ENCODE data around the gene PCCA. TPM values are rescaled to one million over a fixed set of nuclear protein-coding genes. Genes with fewer than 3 reads are reported as not detected.
A peak's percentile ranks its signal among the peaks of the same experiment; 100 is the strongest.
"Not testable (repeated sequence)": the region's sequence is repeated elsewhere in the genome, so short reads cannot be mapped to it uniquely, and the experiment has no call there.

PCCA gene
- total and polyA plus RNA-seq, 8 donors: 31.4 to 140 (median 77.0) TPM

- H3K4me3 ChIP-seq: no peak overlapping the region
- no peaks in the 10 kb centered on the region for H3K36me3 ChIP-seq
- H3K9me3 ChIP-seq: no peaks in the 10 kb centered on the region
- H3K27ac ChIP-seq: no peak overlapping the region
- peak; percentile 82 to 84 for DNase-seq
- WGBS, 5 donors: 40 to 49% (median 43%) methylated on average over 2 of the region's 2 CpGs
- no peaks in the 10 kb centered on the region for H3K4me1 ChIP-seq
- no peaks in the 10 kb centered on the region for H3K27me3 ChIP-seq
- intact Hi-C loops (cut with DNase I; ENCODE audit: low total_unique reads): no loop called here
- TF ChIP-seq POLR2A (IDR thresholded peaks at IDR 0.05): no peak
- peak in 5 of 7 experiments; percentile 18 to 70 (median 51) for TF ChIP-seq CTCF (IDR thresholded peaks at IDR 0.05)
Observed at GRCh38 chr13:100573121-100573520, 484.2 kb downstream of the PCCA start.

GRCh38 chr13:100577239-100577638 lies 488.3 kb downstream of the PCCA start:
- DNase-seq; H3K4me3 ChIP-seq; H3K27ac ChIP-seq; H3K27me3 ChIP-seq; H3K4me1 ChIP-seq; intact Hi-C loops (cut with DNase I; ENCODE audit: low total_unique reads); H3K9me3 ChIP-seq: not testable (repeated sequence)
- WGBS, 5 donors: 87 to 100% (median 95%) methylated on average over 4 of the region's 4 CpGs
- peaks cover 0 to 35% (median 29%) of the 10 kb centered on the region in 4 donors for H3K36me3 ChIP-seq

Small RNA genes within 50 kb of the gene (small RNA-seq; reads per million reads assigned to genes)
- gene AL356575.1: 0 reads per million in 4 donors

Other genes starting within 250 kb of the PCCA start
- not detected for gene ZIC5, start 117.3 kb upstream of the PCCA start, total RNA-seq
- not detected for gene ZIC5, start 117.3 kb upstream of the PCCA start, polyA plus RNA-seq
- gene ZIC2, start 107.3 kb upstream of the PCCA start, total RNA-seq: not detected
- gene ZIC2, start 107.3 kb upstream of the PCCA start, polyA plus RNA-seq: not detected